Hematopoietic multipotent progenitor cell treated with erythropoietin and hydrocortisone succinate and interleukin-3 and kit ligand, for 4 days (in vitro differentiated cells): ENCODE results near the gene EIF1AD.
"Not testable (repeated sequence)": the region's sequence is repeated elsewhere in the genome, so short reads cannot be mapped to it uniquely, and the experiment has no call there.

ENCODE experiments used
- DNase-seq: peaks from one replicate; pipeline ENCODE4 v3.0.0-alpha.2; 2015

EIF1AD gene

GRCh38 chr11:66001942-66002647 lies at the start of gene EIF1AD, which contains the start of gene BANF1:
EIF1AD (minus strand) TSS chr11:66002157; CDS start chr11:66000389, 1,768 bp downstream.
BANF1 (plus strand) TSS chr11:66002503; CDS start chr11:66003251, 748 bp downstream.
- peak; percentile 100 for DNase-seq

- DNase-seq = no peak
Observed at GRCh38 chr11:66051371-66051765, 49.4 kb upstream of the EIF1AD start.

- no peak for DNase-seq
Observed at GRCh38 chr11:66050581-66051231, 48.7 kb upstream of the EIF1AD start.

GRCh38 chr11:66048547-66049323 lies 46.8 kb upstream of the EIF1AD start, which contains the start of gene GAL3ST3:
GAL3ST3 (minus strand) TSS chr11:66049161; CDS start chr11:66045415, 3,746 bp downstream.
- peak; percentile 25 for DNase-seq

- DNase-seq = no peak
Observed at GRCh38 chr11:66047541-66048365, 45.8 kb upstream of the EIF1AD start.

- no peak for DNase-seq
Observed at GRCh38 chr11:66046901-66047300, 44.9 kb upstream of the EIF1AD start.

- peak; percentile 89 for DNase-seq
Observed at GRCh38 chr11:66045177-66045639, 43.3 kb upstream of the EIF1AD start.

GRCh38 chr11:66044757-66045156 lies 42.8 kb upstream of the EIF1AD start:
- no peak for DNase-seq

GRCh38 chr11:66042996-66043906 lies 41.3 kb upstream of the EIF1AD start:
- DNase-seq = no peak

GRCh38 chr11:66042227-66042995 lies 40.5 kb upstream of the EIF1AD start:
- no peak for DNase-seq

GRCh38 chr11:66039765-66040164 lies 37.8 kb upstream of the EIF1AD start:
- no peak for DNase-seq

GRCh38 chr11:66037327-66037726 lies 35.4 kb upstream of the EIF1AD start:
- no peak for DNase-seq

- DNase-seq = no peak
Observed at GRCh38 chr11:66036334-66036710, 34.4 kb upstream of the EIF1AD start.

- DNase-seq = no peak
Observed at GRCh38 chr11:66035653-66036333, 33.8 kb upstream of the EIF1AD start.

- DNase-seq = no peak
Observed at GRCh38 chr11:66032957-66033735, 31.2 kb upstream of the EIF1AD start.

GRCh38 chr11:66026017-66026529 lies 24.1 kb upstream of the EIF1AD start, which contains the start of gene CATSPER1:
CATSPER1 (minus strand) TSS chr11:66026479; CDS start chr11:66026379, 100 bp downstream.
- DNase-seq = no peak

GRCh38 chr11:66023186-66023440 lies 21.2 kb upstream of the EIF1AD start:
- DNase-seq = not testable (repeated sequence)

- DNase-seq = peak; percentile 88
Observed at GRCh38 chr11:66022401-66023185, 20.6 kb upstream of the EIF1AD start.
